ENCODE measurements around the gene RAB40B.

The RAB40B gene

DNA sequence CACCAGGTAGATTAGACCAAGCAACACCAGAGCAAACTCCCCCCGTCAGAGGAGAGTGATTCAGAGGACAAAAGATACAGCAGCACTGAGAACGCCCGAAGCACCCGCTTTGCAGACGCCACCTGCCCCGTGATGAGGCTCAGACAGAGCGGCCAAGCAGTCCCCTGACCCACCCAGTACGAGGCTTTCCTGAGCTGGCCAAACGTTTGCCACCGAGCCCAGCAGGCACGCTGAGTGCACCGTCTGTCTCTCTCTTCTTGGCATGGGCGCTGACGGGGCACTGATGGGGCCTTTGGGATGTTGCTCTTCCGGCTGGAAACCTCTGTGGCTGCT lies 30.9 kb downstream of the RAB40B start:
- no peaks in the 10 kb centered on the region for H3K9me3 ChIP-seq (ENCODE audit: control insufficient read depth, low read length)
- DNase-seq = no peak
- H3K27me3 ChIP-seq (replicated peaks; ENCODE audit: control insufficient read depth, insufficient read depth, low read length, poor library complexity, severe bottlenecking) = no peaks in the 10 kb centered on the region
- H3K36me3 ChIP-seq (ENCODE audit: control insufficient read depth, insufficient read depth, low read length) = no peaks in the 10 kb centered on the region
- no peak overlapping the region for H3K27ac ChIP-seq (ENCODE audit: insufficient read depth, low read length, poor library complexity, severe bottlenecking)
- no peaks in the 10 kb centered on the region for H3K4me1 ChIP-seq (ENCODE audit: control insufficient read depth, insufficient read depth, low read length, poor library complexity, severe bottlenecking)
- no peak overlapping the region for H3K4me3 ChIP-seq (ENCODE audit: insufficient read depth, low read depth, low read length, poor library complexity, severe bottlenecking)

DNA sequence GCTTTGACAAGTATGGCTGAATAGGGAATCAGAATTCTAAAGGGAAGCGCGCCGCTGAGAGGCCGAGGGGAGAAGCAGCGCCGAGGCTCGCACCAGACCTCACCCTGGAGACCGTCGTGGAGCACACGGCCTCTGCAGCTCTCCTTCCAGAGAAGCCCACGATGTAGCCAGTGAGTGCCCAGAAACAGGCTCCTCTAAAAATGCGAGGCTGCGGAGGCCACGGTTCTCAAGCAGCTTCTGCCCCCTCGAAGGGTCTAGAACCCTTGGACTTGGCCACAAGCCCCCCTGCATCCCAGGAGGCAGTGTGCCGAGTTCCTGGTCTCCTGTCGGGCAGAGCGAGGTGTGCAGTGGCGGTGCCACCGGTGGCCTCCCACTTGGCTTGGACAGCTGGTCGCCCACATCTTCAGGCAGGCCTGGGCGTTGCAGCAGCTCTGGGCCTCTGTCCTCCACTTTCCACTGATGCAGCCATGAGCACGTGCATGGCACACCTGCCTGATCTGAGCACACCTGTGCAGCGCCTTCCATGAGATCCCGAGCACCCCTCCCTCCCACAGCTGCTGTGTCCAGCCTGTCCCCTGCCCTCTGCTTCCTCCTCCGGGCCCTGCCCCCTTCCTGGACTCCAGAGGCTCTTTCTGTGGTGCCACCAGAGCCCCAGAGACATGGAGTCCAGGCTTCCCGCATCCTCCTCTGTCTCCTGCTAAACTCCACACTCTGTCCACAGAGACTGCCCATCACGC lies 31.4 kb downstream of the RAB40B start:
- no peak for DNase-seq
- Histone ChIP-seq H3K36me3 (ENCODE audit: control insufficient read depth, insufficient read depth, low read length) (no peaks in the 10 kb centered on the region), H3K9me3 (ENCODE audit: control insufficient read depth, low read length) (no peaks in the 10 kb centered on the region), H3K4me1 (ENCODE audit: control insufficient read depth, insufficient read depth, low read length, poor library complexity, severe bottlenecking) (no peaks in the 10 kb centered on the region), H3K27ac (ENCODE audit: insufficient read depth, low read length, poor library complexity, severe bottlenecking) (no peak overlapping the region), H3K4me3 (ENCODE audit: insufficient read depth, low read depth, low read length, poor library complexity, severe bottlenecking) (no peak overlapping the region), H3K27me3 (replicated peaks; ENCODE audit: control insufficient read depth, insufficient read depth, low read length, poor library complexity, severe bottlenecking) (no peaks in the 10 kb centered on the region)

DNA sequence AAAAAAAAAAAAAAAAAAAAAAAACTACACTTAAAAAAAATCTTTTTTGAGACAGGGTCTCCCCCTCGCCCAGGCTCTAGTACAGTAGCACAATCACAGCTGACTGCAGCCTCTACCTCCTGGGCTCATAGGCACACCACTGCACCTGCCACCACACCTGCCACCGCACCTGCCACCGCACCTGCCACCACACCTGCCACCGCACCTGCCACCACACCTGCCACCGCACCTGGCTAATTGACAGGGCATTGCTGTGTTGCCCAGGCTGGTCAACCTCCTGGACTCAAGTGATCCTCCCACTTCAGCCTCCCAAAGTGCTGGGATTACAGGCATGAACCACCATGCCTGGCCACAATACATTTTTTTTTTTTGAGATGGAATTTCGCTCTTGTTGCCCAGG lies 32.6 kb downstream of the RAB40B start:
- H3K4me1 ChIP-seq (ENCODE audit: control insufficient read depth, insufficient read depth, low read length, poor library complexity, severe bottlenecking) = no peaks in the 10 kb centered on the region
- no peaks in the 10 kb centered on the region for H3K27me3 ChIP-seq (replicated peaks; ENCODE audit: control insufficient read depth, insufficient read depth, low read length, poor library complexity, severe bottlenecking)
- no peak overlapping the region for H3K27ac ChIP-seq (ENCODE audit: insufficient read depth, low read length, poor library complexity, severe bottlenecking)
- no peak overlapping the region for H3K4me3 ChIP-seq (ENCODE audit: insufficient read depth, low read depth, low read length, poor library complexity, severe bottlenecking)
- H3K36me3 ChIP-seq (ENCODE audit: control insufficient read depth, insufficient read depth, low read length) = no peaks in the 10 kb centered on the region
- DNase-seq = no peak
- H3K9me3 ChIP-seq (ENCODE audit: control insufficient read depth, low read length) = no peaks in the 10 kb centered on the region

DNA sequence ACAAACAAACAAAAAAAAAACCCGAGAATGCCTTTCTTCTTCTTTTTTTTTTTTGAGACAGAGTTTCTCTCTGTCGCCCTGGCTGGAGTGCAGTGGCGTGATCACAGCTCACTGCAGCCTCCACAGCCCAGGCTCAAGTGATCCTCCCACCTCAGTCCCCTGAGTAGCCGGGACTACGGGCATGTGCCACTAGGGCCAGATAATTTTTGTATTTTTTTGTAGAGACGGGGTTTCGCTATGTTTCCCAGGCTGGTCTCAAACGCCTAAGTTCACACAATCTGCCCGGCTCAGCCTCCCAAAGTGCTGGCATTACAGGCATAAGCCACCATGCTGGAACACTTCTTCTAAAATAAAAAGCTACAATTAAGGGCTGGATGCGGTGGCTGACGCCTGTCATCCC lies 33.3 kb downstream of the RAB40B start:
- Histone ChIP-seq H3K27me3 (replicated peaks; ENCODE audit: control insufficient read depth, insufficient read depth, low read length, poor library complexity, severe bottlenecking) (no peaks in the 10 kb centered on the region), H3K4me3 (ENCODE audit: insufficient read depth, low read depth, low read length, poor library complexity, severe bottlenecking) (no peak overlapping the region), H3K4me1 (ENCODE audit: control insufficient read depth, insufficient read depth, low read length, poor library complexity, severe bottlenecking) (no peaks in the 10 kb centered on the region), H3K36me3 (ENCODE audit: control insufficient read depth, insufficient read depth, low read length) (no peaks in the 10 kb centered on the region), H3K27ac (ENCODE audit: insufficient read depth, low read length, poor library complexity, severe bottlenecking) (no peak overlapping the region), H3K9me3 (ENCODE audit: control insufficient read depth, low read length) (no peaks in the 10 kb centered on the region)
- no peak for DNase-seq

DNA sequence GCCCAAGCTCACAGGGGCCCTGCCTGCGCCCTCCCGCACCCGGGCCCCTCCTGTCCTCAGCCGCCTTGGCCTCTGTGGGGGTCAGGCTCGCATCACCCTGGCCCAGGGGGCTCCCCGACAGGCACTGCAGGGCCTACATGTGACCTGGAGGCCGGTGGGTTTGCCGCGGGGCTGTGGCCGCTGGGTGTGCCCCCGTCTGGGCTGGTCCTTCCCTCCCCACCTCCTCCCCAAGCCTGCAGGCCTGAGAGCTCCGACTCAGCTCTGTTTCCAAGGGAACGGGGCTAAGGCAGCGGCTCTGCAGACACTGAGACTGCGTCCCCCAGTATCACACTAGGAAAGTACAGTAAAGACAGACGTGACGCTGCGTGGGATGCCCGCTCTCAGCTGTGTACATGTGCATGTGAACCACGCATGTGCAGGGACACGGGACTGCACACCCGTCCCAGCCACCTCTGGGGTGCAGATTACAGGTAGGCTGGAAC lies 33.8 kb downstream of the RAB40B start:
- Histone ChIP-seq H3K36me3 (ENCODE audit: control insufficient read depth, insufficient read depth, low read length) (no peaks in the 10 kb centered on the region), H3K4me1 (ENCODE audit: control insufficient read depth, insufficient read depth, low read length, poor library complexity, severe bottlenecking) (no peaks in the 10 kb centered on the region), H3K27me3 (replicated peaks; ENCODE audit: control insufficient read depth, insufficient read depth, low read length, poor library complexity, severe bottlenecking) (no peaks in the 10 kb centered on the region), H3K4me3 (ENCODE audit: insufficient read depth, low read depth, low read length, poor library complexity, severe bottlenecking) (no peak overlapping the region), H3K9me3 (ENCODE audit: control insufficient read depth, low read length) (no peaks in the 10 kb centered on the region), H3K27ac (ENCODE audit: insufficient read depth, low read length, poor library complexity, severe bottlenecking) (no peak overlapping the region)
- DNase-seq = no peak

DNA sequence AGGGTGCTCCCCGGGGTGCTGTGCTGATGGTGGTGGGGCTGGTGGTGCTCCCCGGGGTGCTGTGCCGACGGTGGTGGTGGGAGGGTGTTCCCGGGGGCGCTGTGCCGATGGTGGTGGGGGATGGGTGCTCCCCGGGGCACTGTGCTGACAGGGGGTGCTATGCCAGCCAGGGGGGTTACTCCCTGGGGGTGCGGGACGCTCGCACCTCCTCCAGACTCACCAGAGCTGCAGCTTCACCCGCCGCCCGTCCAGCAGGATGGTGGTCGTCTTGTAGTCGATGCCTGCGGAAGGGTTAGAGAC lies 34.3 kb downstream of the RAB40B start:
- H3K36me3 ChIP-seq (ENCODE audit: control insufficient read depth, insufficient read depth, low read length) = no peaks in the 10 kb centered on the region
- H3K9me3 ChIP-seq (ENCODE audit: control insufficient read depth, low read length) = no peaks in the 10 kb centered on the region
- H3K27me3 ChIP-seq (replicated peaks; ENCODE audit: control insufficient read depth, insufficient read depth, low read length, poor library complexity, severe bottlenecking) = no peaks in the 10 kb centered on the region
- no peak overlapping the region for H3K27ac ChIP-seq (ENCODE audit: insufficient read depth, low read length, poor library complexity, severe bottlenecking)
- DNase-seq = no peak
- H3K4me3 ChIP-seq (ENCODE audit: insufficient read depth, low read depth, low read length, poor library complexity, severe bottlenecking) = no peak overlapping the region
- no peaks in the 10 kb centered on the region for H3K4me1 ChIP-seq (ENCODE audit: control insufficient read depth, insufficient read depth, low read length, poor library complexity, severe bottlenecking)

DNA sequence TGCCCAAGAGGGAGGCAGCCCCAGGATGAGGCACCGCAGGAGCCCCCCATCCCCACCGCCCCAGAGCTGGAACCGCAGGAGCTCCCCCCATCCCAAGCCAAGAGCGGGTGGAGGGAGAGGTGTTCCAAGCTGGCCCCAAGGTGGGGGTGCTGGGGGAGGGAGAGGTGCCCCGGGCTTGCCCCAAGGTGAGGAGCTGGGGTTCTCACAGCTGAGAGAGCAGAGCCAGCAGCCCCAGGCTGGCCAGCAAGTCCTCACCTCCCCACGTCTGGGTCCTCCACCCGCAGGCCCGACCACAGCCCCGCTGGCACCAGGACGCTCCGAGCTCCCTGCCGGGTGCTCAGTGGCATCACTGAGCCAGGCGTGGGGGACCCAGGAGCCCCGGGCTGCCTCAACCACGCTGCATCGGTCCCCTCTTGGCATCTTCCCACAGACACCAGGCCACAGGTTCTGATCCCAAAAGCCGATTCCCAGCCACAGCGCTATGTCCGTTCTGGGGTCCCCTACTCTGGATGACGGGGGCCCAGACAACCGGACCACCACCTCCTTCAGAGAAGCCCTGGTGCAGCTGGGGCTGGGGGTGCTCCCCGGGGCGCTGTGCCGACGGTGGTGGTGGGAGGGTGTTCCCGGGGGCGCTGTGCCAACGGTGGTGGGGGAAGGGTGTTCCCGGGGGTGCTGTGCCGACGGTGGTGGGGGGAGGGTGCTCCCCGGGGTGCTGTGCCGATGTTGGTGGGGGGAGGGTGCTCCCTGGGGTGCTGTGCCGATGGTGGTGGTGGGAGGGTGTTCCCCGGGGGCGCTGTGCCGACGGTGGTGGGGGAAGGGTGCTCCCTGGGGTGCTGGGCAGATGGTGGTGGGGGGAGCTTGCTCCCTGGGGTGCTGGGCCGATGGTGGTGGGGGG lies 34.9 kb downstream of the RAB40B start:
- no peaks in the 10 kb centered on the region for H3K27me3 ChIP-seq (replicated peaks; ENCODE audit: control insufficient read depth, insufficient read depth, low read length, poor library complexity, severe bottlenecking)
- H3K27ac ChIP-seq (ENCODE audit: insufficient read depth, low read length, poor library complexity, severe bottlenecking) = no peak overlapping the region
- no peak overlapping the region for H3K4me3 ChIP-seq (ENCODE audit: insufficient read depth, low read depth, low read length, poor library complexity, severe bottlenecking)
- H3K4me1 ChIP-seq (ENCODE audit: control insufficient read depth, insufficient read depth, low read length, poor library complexity, severe bottlenecking) = no peaks in the 10 kb centered on the region
- no peak for DNase-seq
- no peaks in the 10 kb centered on the region for H3K9me3 ChIP-seq (ENCODE audit: control insufficient read depth, low read length)
- no peaks in the 10 kb centered on the region for H3K36me3 ChIP-seq (ENCODE audit: control insufficient read depth, insufficient read depth, low read length)

DNA sequence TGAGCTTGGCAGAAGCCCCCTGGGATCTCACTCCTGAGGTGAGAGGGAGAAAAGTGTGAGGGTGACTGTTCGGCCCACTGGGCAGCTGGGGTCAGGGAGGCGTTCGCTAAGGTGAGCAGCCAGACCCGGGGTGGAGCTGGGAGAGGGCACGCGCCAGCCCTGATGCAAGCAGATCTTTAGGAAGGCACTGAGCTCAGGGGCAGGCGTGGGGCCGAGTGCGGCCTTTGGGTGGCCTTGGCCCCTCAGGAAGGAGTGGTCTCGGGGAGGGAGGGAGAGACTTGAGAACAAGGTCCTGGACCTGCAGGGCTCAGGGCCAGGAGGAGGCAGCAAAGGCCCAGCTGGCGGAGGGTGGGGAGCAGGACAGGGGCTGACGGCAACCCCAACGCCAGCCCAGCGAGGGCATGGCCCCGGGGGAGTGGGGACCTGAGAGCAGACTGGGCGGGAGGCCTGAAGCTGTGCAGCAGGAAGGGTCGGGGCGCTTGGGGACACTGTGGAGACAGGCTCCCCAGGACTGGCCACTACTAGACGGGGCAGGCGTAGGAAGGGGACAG lies 35.7 kb downstream of the RAB40B start:
- H3K27ac ChIP-seq (ENCODE audit: insufficient read depth, low read length, poor library complexity, severe bottlenecking) = no peak overlapping the region
- H3K9me3 ChIP-seq (ENCODE audit: control insufficient read depth, low read length) = no peaks in the 10 kb centered on the region
- no peaks in the 10 kb centered on the region for H3K27me3 ChIP-seq (replicated peaks; ENCODE audit: control insufficient read depth, insufficient read depth, low read length, poor library complexity, severe bottlenecking)
- no peak overlapping the region for H3K4me3 ChIP-seq (ENCODE audit: insufficient read depth, low read depth, low read length, poor library complexity, severe bottlenecking)
- no peaks in the 10 kb centered on the region for H3K36me3 ChIP-seq (ENCODE audit: control insufficient read depth, insufficient read depth, low read length)
- no peaks in the 10 kb centered on the region for H3K4me1 ChIP-seq (ENCODE audit: control insufficient read depth, insufficient read depth, low read length, poor library complexity, severe bottlenecking)
- no peak for DNase-seq

DNA sequence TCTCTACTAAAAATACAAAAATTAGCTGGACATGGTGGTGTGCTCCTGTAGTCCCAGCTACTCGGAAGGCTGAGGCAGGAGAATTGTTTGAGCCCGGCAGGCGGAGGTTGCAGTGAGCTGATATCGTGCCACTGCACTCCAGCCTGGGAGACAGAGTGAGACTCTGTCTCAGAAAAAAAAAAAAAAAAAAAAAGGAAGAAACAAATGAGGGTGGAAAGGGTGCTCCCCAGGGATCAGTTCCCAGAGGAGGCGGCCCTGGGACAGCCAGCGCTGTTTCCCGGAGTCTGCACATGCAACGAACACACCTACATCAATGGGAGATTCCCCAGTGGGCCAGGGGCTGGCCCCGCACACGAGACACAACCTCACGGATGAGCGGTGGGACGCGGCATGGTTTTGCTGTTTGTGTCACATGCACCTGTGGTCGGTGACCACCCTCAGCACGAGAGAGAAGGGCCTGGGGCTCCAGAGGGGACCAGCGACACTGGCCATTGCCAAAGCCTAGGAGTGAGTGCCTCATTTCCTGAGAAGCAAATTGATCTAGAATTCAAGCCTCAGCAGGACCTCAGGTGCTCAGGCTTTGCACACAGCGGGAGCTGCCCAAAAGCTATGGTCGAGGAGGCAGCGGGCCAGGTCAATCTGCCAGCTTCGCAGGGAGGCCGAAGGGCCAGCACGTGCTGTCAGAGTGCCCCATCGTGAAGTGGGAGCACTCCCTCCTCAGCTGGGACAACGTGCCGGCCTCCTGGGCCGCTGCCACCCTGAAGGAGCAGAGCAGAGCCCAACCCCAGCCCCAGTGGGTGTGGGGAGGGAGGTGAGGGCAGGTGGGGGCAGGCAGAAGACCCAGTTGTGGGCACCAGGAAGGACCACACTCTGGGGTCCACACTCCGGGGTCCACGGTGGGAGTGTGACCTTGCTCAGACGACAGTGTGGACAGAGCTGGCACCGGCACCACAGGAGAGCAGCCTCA lies 36.5 kb downstream of the RAB40B start:
- Histone ChIP-seq H3K36me3 (ENCODE audit: control insufficient read depth, insufficient read depth, low read length) (no peaks in the 10 kb centered on the region), H3K27me3 (replicated peaks; ENCODE audit: control insufficient read depth, insufficient read depth, low read length, poor library complexity, severe bottlenecking) (no peaks in the 10 kb centered on the region), H3K9me3 (ENCODE audit: control insufficient read depth, low read length) (no peaks in the 10 kb centered on the region), H3K4me1 (ENCODE audit: control insufficient read depth, insufficient read depth, low read length, poor library complexity, severe bottlenecking) (no peaks in the 10 kb centered on the region), H3K27ac (ENCODE audit: insufficient read depth, low read length, poor library complexity, severe bottlenecking) (no peak overlapping the region), H3K4me3 (ENCODE audit: insufficient read depth, low read depth, low read length, poor library complexity, severe bottlenecking) (no peak overlapping the region)
- no peak for DNase-seq

Data from effector memory CD4-positive, alpha-beta T cell (primary cell).